CMK (cell line): ENCODE data around the gene DNAL1.
"Not testable (repeated sequence)": the region's sequence is repeated elsewhere in the genome, so short reads cannot be mapped to it uniquely, and the experiment has no call there.

Source experiments
- DNase-seq: peaks from one replicate; pipeline ENCODE4 v3.0.0-alpha.2; 2010; ENCODE audit warnings: low read depth

DNAL1 gene

GRCh38 chr14:73644531-73645247 lies at the start of gene DNAL1:
TSS of gene DNAL1 (plus strand) at chr14:73644986. CDS start at chr14:73645040, 54 bp downstream.
- peak; percentile 54 for DNase-seq

- no peak for DNase-seq
Observed at GRCh38 chr14:73599499-73599898, 45.3 kb upstream of the DNAL1 start.

- no peak for DNase-seq
Observed at GRCh38 chr14:73602994-73603393, 41.8 kb upstream of the DNAL1 start.

GRCh38 chr14:73606271-73606670 lies 38.5 kb upstream of the DNAL1 start:
- no peak for DNase-seq

- no peak for DNase-seq
Observed at GRCh38 chr14:73607241-73607640, 37.5 kb upstream of the DNAL1 start.

- DNase-seq, result no peak
Observed at GRCh38 chr14:73610687-73611086, 34.1 kb upstream of the DNAL1 start.

GRCh38 chr14:73612339-73613045 lies 32.3 kb upstream of the DNAL1 start, which contains the start of gene ACOT6:
TSS of gene ACOT6 (plus strand) at chr14:73612517. CDS start at chr14:73612572, 55 bp downstream.
- no peak for DNase-seq

GRCh38 chr14:73613046-73613383 lies 31.8 kb upstream of the DNAL1 start:
- no peak for DNase-seq

- no peak for DNase-seq
Observed at GRCh38 chr14:73613419-73613963, 31.3 kb upstream of the DNAL1 start.

- DNase-seq, result no peak
Observed at GRCh38 chr14:73616831-73617230, 28.0 kb upstream of the DNAL1 start.

- DNase-seq, result no peak
Observed at GRCh38 chr14:73619524-73619923, 25.3 kb upstream of the DNAL1 start.

- no peak for DNase-seq
Observed at GRCh38 chr14:73620268-73620667, 24.5 kb upstream of the DNAL1 start.

GRCh38 chr14:73623504-73624054 lies 21.2 kb upstream of the DNAL1 start:
- DNase-seq, result no peak

GRCh38 chr14:73625706-73626105 lies 19.1 kb upstream of the DNAL1 start:
- no peak for DNase-seq

GRCh38 chr14:73627151-73627558 lies 17.6 kb upstream of the DNAL1 start:
- DNase-seq, result no peak

- no peak for DNase-seq
Observed at GRCh38 chr14:73630009-73630780, 14.6 kb upstream of the DNAL1 start.

- DNase-seq, result no peak
Observed at GRCh38 chr14:73633116-73634010, 11.4 kb upstream of the DNAL1 start.

- DNase-seq, result no peak
Observed at GRCh38 chr14:73634011-73634833, 10.6 kb upstream of the DNAL1 start.

- not testable (repeated sequence) for DNase-seq
Observed at GRCh38 chr14:73636355-73636754, 8.4 kb upstream of the DNAL1 start.

GRCh38 chr14:73637830-73638229 lies 7.0 kb upstream of the DNAL1 start:
- no peak for DNase-seq
